Suprapubic skin (tissue), 3 donors: ENCODE results near the gene MYO16.

Source experiments
- EP300 ChIP-seq: sonication (generic); formaldehyde crosslinking; IDR thresholded peaks from one replicate; pipeline ENCODE4 v1.6.1; 2017; ENCODE audit warnings: antibody characterized with exemption
- TF ChIP-seq, protein P1 (sequence below), 2 donors: fragments of 200-600 bp in 1 of 2; fragments of 450-650 bp in 1 of 2; sonication (generic) in 1 of 2; IDR thresholded peaks; one replicate each; pipeline ENCODE4 v1.5.1; 2016 to 2019; ENCODE audit warnings: antibody characterized with exemption in 2 of 2, mild to moderate bottlenecking in 1 of 2, moderate library complexity in 1 of 2

DNA sequence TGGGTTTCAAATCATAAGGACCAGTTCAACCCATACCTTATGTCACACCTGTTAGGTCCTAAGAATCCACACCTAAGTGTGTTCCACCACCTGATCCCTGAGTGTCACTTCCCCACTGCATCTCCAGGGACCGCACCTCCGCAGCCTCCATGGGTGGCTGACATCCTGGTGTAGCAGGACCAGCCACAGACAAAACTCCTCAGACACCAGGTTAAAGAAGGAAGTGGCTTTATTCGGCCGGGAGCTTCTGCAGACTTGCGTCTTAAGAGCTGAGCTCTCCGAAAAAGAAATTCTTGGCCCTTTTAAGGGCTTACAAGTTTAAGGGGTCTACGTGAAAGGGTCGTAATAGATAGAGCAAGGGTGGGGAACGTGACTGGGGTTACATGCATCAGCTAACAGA is 509.9 kb downstream of the MYO16 start:
- TF ChIP-seq, protein P1, sequence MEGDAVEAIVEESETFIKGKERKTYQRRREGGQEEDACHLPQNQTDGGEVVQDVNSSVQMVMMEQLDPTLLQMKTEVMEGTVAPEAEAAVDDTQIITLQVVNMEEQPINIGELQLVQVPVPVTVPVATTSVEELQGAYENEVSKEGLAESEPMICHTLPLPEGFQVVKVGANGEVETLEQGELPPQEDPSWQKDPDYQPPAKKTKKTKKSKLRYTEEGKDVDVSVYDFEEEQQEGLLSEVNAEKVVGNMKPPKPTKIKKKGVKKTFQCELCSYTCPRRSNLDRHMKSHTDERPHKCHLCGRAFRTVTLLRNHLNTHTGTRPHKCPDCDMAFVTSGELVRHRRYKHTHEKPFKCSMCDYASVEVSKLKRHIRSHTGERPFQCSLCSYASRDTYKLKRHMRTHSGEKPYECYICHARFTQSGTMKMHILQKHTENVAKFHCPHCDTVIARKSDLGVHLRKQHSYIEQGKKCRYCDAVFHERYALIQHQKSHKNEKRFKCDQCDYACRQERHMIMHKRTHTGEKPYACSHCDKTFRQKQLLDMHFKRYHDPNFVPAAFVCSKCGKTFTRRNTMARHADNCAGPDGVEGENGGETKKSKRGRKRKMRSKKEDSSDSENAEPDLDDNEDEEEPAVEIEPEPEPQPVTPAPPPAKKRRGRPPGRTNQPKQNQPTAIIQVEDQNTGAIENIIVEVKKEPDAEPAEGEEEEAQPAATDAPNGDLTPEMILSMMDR (IDR thresholded peaks at IDR 0.05), result no peak
- no peak for TF ChIP-seq EP300
